ENCODE data around the gene MDC1. TPM values are rescaled to one million over a fixed set of nuclear protein-coding genes. Genes with fewer than 3 reads are reported as not detected.
"Not testable (repeated sequence)": the region's sequence is repeated elsewhere in the genome, so short reads cannot be mapped to it uniquely, and the experiment has no call there.

Gene MDC1
- total and polyA plus RNA-seq, 2 experiments from 2014 or later = 17.2 to 32.7 TPM

GRCh38 chr6:30664994-30665767, 51.9 kb downstream of the MDC1 start (continued):
- TF ChIP-seq ZNF331 (CRISPR knock-in tag; IDR thresholded peaks at IDR 0.05; ENCODE audit: low read depth) (no peak), CTCF (conservative IDR thresholded peaks at IDR 0.05; ENCODE audit: low read depth in 2 of 2) (no peak), ZNF462 (CRISPR knock-in tag; IDR thresholded peaks at IDR 0.05) (no peak)

GRCh38 chr6:30657922-30658321, 59.2 kb downstream of the MDC1 start:
- H3K36me3 ChIP-seq (ENCODE audit: insufficient read depth) = peaks cover 17% of the 10 kb centered on the region; the same call in 1 of the 2 replicates
- ATAC-seq; H3K27me3 Mint-ChIP-seq (ENCODE audit: insufficient read depth, low read depth, poor library complexity); H3K27ac Mint-ChIP-seq; H3K9me3 Mint-ChIP-seq; H3K4me1 ChIP-seq (ENCODE audit: insufficient read depth); H2AFZ ChIP-seq; H3K79me2 ChIP-seq (replicated peaks; ENCODE audit: insufficient read depth); H3K9me2 ChIP-seq (ENCODE audit: insufficient read depth); DNase-seq (ENCODE audit: low spot score); H3F3A ChIP-seq (replicated peaks; ENCODE audit: low read depth); H3K27me3 ChIP-seq (ENCODE audit: insufficient read depth); H3K27ac ChIP-seq (ENCODE audit: low read depth); H3K4me3 Mint-ChIP-seq; H4K20me1 ChIP-seq (replicated peaks; ENCODE audit: insufficient read depth); H3K4me1 Mint-ChIP-seq; H3K4me2 ChIP-seq; H3K4me3 ChIP-seq: not testable (repeated sequence)
- H3K36me3 Mint-ChIP-seq (ENCODE audit: low read depth) = peaks cover 79% of the 10 kb centered on the region
